Mesenchymal stem cell (in vitro differentiated cells and primary cell): ENCODE data around the gene FTCD.
"Not testable (repeated sequence)": the region's sequence is repeated elsewhere in the genome, so short reads cannot be mapped to it uniquely, and the experiment has no call there.

ENCODE experiments used
- DNase-seq: peaks from one replicate; pipeline ENCODE4 v3.0.0-alpha.2; 2013
- H2AFZ ChIP-seq: one replicate; pipeline ENCODE4 v1.6.1; 2013; ENCODE audit warnings: low read depth, mild to moderate bottlenecking, control low read depth, inconsistent platforms, low read length, moderate library complexity
- H2AK5ac ChIP-seq: 2 replicates; pipeline ENCODE4 v1.6.1; 2013; ENCODE audit warnings: low read length, moderate library complexity, mild to moderate bottlenecking, inconsistent platforms; ENCODE audit not compliant: severe bottlenecking
- H2BK120ac ChIP-seq: one replicate; pipeline ENCODE4 v1.6.1; 2013; ENCODE audit warnings: low read depth, mild to moderate bottlenecking, inconsistent platforms, low read length, moderate library complexity
- H2BK12ac ChIP-seq, 2 experiments: one replicate each; pipeline ENCODE4 v1.6.1; 2013; ENCODE audit warnings: inconsistent platforms in 2 of 2, low read length in 2 of 2, mild to moderate bottlenecking in 2 of 2, moderate library complexity in 2 of 2, control low read depth in 1 of 2
- H2BK15ac ChIP-seq: one replicate; pipeline ENCODE4 v1.6.1; 2013; ENCODE audit warnings: mild to moderate bottlenecking, low read depth, inconsistent platforms; ENCODE audit not compliant: poor library complexity, severe bottlenecking
- H2BK5ac ChIP-seq: 2 replicates; pipeline ENCODE4 v1.6.1; 2013; ENCODE audit warnings: low read depth, mild to moderate bottlenecking, low read length, control low read depth, inconsistent platforms; ENCODE audit not compliant: poor library complexity, severe bottlenecking
- H3K14ac ChIP-seq, 2 experiments: one replicate each; pipeline ENCODE4 v1.6.1; 2013; ENCODE audit warnings: inconsistent platforms in 2 of 2, low read length in 2 of 2, control low read depth in 1 of 2, mild to moderate bottlenecking in 1 of 2, moderate library complexity in 1 of 2
- H3K18ac ChIP-seq, 2 experiments: one replicate each; pipeline ENCODE4 v1.6.1; 2013; ENCODE audit warnings: inconsistent platforms in 2 of 2, low read length in 2 of 2, control low read depth in 1 of 2, low read depth in 1 of 2, mild to moderate bottlenecking in 1 of 2
- H3K23ac ChIP-seq, 2 experiments: one replicate each; pipeline ENCODE4 v1.6.1; 2013; ENCODE audit warnings: inconsistent platforms in 2 of 2, low read length in 2 of 2, mild to moderate bottlenecking in 2 of 2, moderate library complexity in 2 of 2, control low read depth in 1 of 2
- H3K27ac ChIP-seq: 2 replicates; pipeline ENCODE4 v1.5.1; 2013; ENCODE audit warnings: mild to moderate bottlenecking, moderate library complexity, low read length, control low read depth, inconsistent platforms; ENCODE audit not compliant: poor library complexity, severe bottlenecking
- H3K27me3 ChIP-seq, 2 experiments: 2 replicates each; pipeline versions ENCODE4 v1.6.1 to v1.7.0; 2013; ENCODE audit warnings: low read length in 2 of 2, mild to moderate bottlenecking in 2 of 2, moderate library complexity in 2 of 2, control low read depth in 1 of 2, inconsistent platforms in 1 of 2; ENCODE audit not compliant: control insufficient read depth in 1 of 2, insufficient read depth in 1 of 2
- H3K36me3 ChIP-seq, 2 experiments: 2 replicates each; pipeline versions ENCODE4 v1.6.1 to v1.7.0; 2013; ENCODE audit warnings: low read length in 2 of 2, control low read depth in 1 of 2, inconsistent platforms in 1 of 2, low read depth in 1 of 2, mild to moderate bottlenecking in 1 of 2; ENCODE audit not compliant: insufficient read depth in 2 of 2, control insufficient read depth in 1 of 2
- H3K4ac ChIP-seq, 2 experiments: one replicate each; pipeline ENCODE4 v1.6.1; 2013; ENCODE audit warnings: inconsistent platforms in 2 of 2, low read length in 2 of 2, mild to moderate bottlenecking in 2 of 2, moderate library complexity in 2 of 2, control low read depth in 1 of 2, low read depth in 1 of 2
- H3K4me1 ChIP-seq: 2 replicates; pipeline ENCODE4 v1.6.1; 2013; ENCODE audit warnings: low read depth, low read length, control low read depth; ENCODE audit not compliant: control insufficient read depth, insufficient read depth
- H3K4me2 ChIP-seq: 2 replicates; pipeline ENCODE4 v1.6.1; 2013; ENCODE audit warnings: low read length, mild to moderate bottlenecking, inconsistent platforms; ENCODE audit not compliant: poor library complexity, severe bottlenecking
- H3K4me3 ChIP-seq, 2 experiments: 2 replicates each; pipeline versions ENCODE4 v1.5.1 to v1.7.0; 2013; ENCODE audit warnings: low read length in 2 of 2, mild to moderate bottlenecking in 2 of 2, control low read depth in 1 of 2, low read depth in 1 of 2; ENCODE audit not compliant: insufficient read depth in 1 of 2
- H3K79me1 ChIP-seq: replicated peaks from 2 replicates; pipeline ENCODE4 v1.6.1; 2013; ENCODE audit warnings: mild to moderate bottlenecking, control low read depth, low read length, inconsistent platforms; ENCODE audit not compliant: poor library complexity, severe bottlenecking
- H3K9ac ChIP-seq: 2 replicates; pipeline ENCODE4 v1.7.0; 2013; ENCODE audit warnings: mild to moderate bottlenecking, low read length, moderate library complexity
- H3K9me3 ChIP-seq: 2 replicates; pipeline ENCODE4 v1.7.0; 2013; ENCODE audit warnings: mild to moderate bottlenecking, low read length; ENCODE audit not compliant: control insufficient read depth
- H4K8ac ChIP-seq: one replicate; pipeline ENCODE4 v1.6.1; 2013; ENCODE audit warnings: inconsistent platforms, mild to moderate bottlenecking, low read length, moderate library complexity
- H4K91ac ChIP-seq: one replicate; pipeline ENCODE4 v1.6.1; 2013; ENCODE audit warnings: mild to moderate bottlenecking, low read length, inconsistent platforms
- WGBS: methylation state at CpG from one replicate; pipeline ENCODE4 v1.1.7; 2013; ENCODE audit warnings: mixed read lengths; 5-methylcytosine and 5-hydroxymethylcytosine counted together

The FTCD gene

DNA sequence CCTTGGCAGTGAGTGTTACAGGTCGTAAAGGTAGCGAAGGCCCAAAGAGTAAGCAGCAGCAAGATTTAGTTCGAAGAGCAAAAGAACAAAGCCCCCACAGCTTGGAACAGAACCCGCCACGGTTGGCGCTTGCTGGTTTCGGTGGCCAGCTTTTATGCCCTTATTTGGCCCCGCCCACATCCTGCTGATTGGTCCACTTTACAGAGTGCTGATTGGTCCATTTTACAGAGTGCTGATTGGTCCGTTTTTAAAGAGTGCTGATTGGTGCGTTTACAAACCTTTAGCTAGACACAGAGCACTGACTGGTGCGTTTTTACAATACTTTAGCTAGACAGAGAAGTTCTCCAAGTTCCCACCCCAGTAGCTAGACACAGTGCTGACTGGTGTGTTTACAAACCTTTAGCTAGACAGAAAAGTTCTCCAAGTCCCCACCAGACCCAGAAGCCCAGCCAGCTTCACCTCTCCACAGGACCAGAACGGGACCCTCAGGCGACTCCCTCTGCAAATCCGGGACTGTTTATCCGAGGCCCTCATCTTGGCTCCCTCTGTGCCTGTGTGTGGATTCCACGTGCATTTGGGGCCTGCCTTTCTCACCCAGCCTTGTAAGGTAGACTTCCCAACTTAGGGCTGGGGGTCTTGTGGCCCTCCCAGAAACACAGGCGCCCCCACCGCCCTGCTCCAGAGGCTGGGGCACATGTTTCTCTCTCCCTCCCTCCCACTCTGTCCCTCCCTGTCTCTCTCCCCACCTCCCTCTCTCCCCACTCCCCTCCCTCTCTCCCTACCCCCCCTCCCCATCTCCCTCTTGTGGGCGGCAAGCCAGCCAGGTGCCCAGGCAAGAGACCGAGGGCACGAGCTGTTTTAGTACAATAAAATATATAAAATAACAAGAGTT lies 12.6 kb downstream of the FTCD start:
- 82% methylated on average over 18 of the region's 21 CpGs for WGBS
- no peak overlapping the region for H2AFZ ChIP-seq
- H2AK5ac ChIP-seq = no peak overlapping the region
- peak overlapping the region in 1 of 2 experiments; percentile 70 for H2BK12ac ChIP-seq
- DNase-seq = no peak
- H3K36me3 ChIP-seq = no peaks in the 10 kb centered on the region
- no peak overlapping the region for H3K23ac ChIP-seq
- peaks cover 16% of the 10 kb centered on the region for H3K4me1 ChIP-seq
- H4K91ac ChIP-seq = peak overlapping the region; percentile 81
- no peak overlapping the region for H3K4me2 ChIP-seq
- H3K9ac ChIP-seq = peak overlapping the region; percentile 87
- H4K8ac ChIP-seq = peak overlapping the region; percentile 56
- H3K4me3 ChIP-seq = no peak overlapping the region
- no peaks in the 10 kb centered on the region for H3K79me1 ChIP-seq
- H3K18ac ChIP-seq = peak overlapping the region in 1 of 2 experiments; percentile 46
- H3K27me3 ChIP-seq = peaks cover 15 to 31% of the 10 kb centered on the region in 2 experiments
- H2BK15ac ChIP-seq = peak overlapping the region; percentile 34
- peak overlapping the region; percentile 64 for H2BK120ac ChIP-seq
- H3K9me3 ChIP-seq = no peaks in the 10 kb centered on the region
- H3K27ac ChIP-seq = no peak overlapping the region
- H3K14ac ChIP-seq = no peak overlapping the region
- H3K4ac ChIP-seq = peak overlapping the region in 1 of 2 experiments; percentile 28
- no peak overlapping the region for H2BK5ac ChIP-seq

DNA sequence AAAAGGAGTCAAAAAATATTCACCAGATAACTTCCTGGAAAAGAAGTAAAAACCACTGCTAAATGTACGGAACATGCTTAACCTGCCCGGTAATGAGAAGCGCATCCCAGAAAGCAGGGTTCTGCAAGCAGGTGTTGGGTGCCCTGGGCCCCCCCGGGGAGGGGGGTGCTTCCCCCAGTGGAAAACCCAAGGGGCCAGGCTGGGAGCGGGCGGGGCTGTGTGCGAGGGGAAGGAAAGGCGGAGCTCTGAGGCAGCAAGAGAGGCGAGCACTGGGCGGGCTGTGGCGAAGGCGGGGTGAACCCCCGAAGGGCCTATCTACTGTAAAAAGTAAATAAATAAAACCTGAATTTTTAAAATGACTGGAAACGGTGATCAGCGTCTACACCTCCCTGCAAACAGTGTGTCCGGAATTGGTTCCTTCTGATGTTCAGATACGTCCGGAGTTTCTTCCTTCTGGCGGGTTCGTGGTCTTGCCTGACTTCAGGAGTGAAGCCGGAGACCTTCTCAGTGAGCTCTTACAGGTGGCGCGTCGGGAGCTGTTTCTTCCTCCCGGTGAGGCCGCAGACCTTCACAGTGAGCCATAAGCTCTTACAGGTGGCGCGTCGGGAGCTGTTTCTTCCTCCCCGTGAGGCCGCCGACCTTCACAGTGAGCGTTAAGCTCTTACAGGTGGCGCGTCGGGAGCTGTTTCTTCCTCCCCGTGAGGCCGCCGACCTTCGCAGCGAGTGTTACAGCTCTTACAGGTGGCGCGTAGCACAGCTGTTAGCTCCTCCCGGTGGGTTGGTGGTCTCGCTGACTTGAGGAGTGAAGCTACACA lies 13.4 kb downstream of the FTCD start:
- H3K14ac ChIP-seq = no peak overlapping the region
- no peaks in the 10 kb centered on the region for H3K79me1 ChIP-seq
- H3K18ac ChIP-seq = peak overlapping the region in 1 of 2 experiments; percentile 55
- H4K91ac ChIP-seq = peak overlapping the region; percentile 2
- no peak overlapping the region for H2AK5ac ChIP-seq
- peaks cover 15 to 33% of the 10 kb centered on the region in 2 experiments for H3K27me3 ChIP-seq
- peak overlapping the region; percentile 2 for H2BK120ac ChIP-seq
- H3K9ac ChIP-seq = no peak overlapping the region
- H3K4ac ChIP-seq = peak overlapping the region in 1 of 2 experiments; percentile 28
- H2BK15ac ChIP-seq = peak overlapping the region; percentile 8
- H3K4me1 ChIP-seq = peaks cover 16% of the 10 kb centered on the region
- no peaks in the 10 kb centered on the region for H3K36me3 ChIP-seq
- no peak overlapping the region for H3K23ac ChIP-seq
- no peak for DNase-seq
- no peak overlapping the region for H3K4me3 ChIP-seq
- no peak overlapping the region for H3K27ac ChIP-seq
- no peak overlapping the region for H4K8ac ChIP-seq
- H2BK12ac ChIP-seq = peak overlapping the region in 1 of 2 experiments; percentile 29
- H3K9me3 ChIP-seq = no peaks in the 10 kb centered on the region
- no peak overlapping the region for H2AFZ ChIP-seq
- no peak overlapping the region for H2BK5ac ChIP-seq
- 59% methylated on average over 41 of the region's 45 CpGs for WGBS
- H3K4me2 ChIP-seq = no peak overlapping the region

DNA sequence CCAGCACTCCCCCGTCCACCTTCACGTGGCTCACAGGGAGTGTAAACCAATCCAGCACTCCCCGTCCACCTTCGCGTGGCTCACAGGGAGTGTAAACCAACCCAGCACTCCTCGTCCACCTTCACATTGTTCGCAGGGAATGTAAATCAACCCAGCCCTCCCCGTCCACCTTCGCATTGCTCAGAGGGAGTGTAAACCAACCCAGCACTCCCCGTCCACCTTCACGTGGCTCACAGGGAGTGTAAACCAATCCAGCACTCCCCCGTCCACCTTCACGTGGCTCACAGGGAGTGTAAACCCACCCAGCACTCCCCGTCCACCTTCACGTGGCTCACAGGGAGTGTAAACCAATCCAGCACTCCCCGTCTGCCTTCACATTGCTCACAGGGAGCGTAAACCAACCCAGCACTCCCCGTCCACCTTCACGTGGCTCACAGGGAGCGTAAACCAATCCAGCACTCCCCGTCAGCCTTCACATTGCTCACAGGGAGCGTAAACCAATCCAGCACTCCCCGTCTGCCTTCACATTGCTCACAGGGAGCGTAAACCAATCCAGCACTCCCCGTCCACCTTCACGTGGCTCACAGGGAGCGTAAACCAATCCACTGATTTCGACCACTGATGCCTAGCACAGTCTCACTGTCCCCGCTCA lies 14.9 kb downstream of the FTCD start:
- not testable (repeated sequence) for H4K8ac ChIP-seq, H3K23ac ChIP-seq, H3K4me3 ChIP-seq, H3K4me2 ChIP-seq, H3K27ac ChIP-seq, H3K36me3 ChIP-seq, H2BK5ac ChIP-seq, H2AFZ ChIP-seq, H2BK15ac ChIP-seq, H3K79me1 ChIP-seq, H3K9ac ChIP-seq, H2AK5ac ChIP-seq, H3K9me3 ChIP-seq, H4K91ac ChIP-seq, H2BK120ac ChIP-seq, H3K18ac ChIP-seq, H3K4ac ChIP-seq
- Histone ChIP-seq H3K27me3 (peaks cover 15 to 41% of the 10 kb centered on the region in 2 experiments), H2BK12ac (peak overlapping the region in 1 of 2 experiments; percentile 56), H3K14ac (peak overlapping the region in 1 of 2 experiments; percentile 30), H3K4me1 (peaks cover 19% of the 10 kb centered on the region)
- DNase-seq = peak; percentile 63
- WGBS = 44% methylated on average over 28 of the region's 29 CpGs
